Right lobe of liver (tissue), 4 donors: ENCODE measurements around the gene OLFM2.

ENCODE experiments used
- CTCF ChIP-seq, 4 donors: fragments of 200-600 bp in 3 of 4; fragments of 450-650 bp in 1 of 4; IDR thresholded peaks; one replicate each; pipeline versions ENCODE4 v1.5.1 to v1.8.0; 2016 to 2022; ENCODE audit warnings: antibody characterized with exemption in 4 of 4, mild to moderate bottlenecking in 2 of 4
- POLR2A ChIP-seq: fragments of 450-650 bp; IDR thresholded peaks from one replicate; pipeline ENCODE4 v1.6.1; 2017; ENCODE audit warnings: antibody characterized with exemption, mild to moderate bottlenecking
- donor health status: DM: no; HTN: no; CAD: no.
- donor health status: DM: no; HTN: no; CAD: no.
- donor health status: DM: no; HTN: yes; CAD: no.

- TF ChIP-seq CTCF (IDR thresholded peaks at IDR 0.05): no peak
- TF ChIP-seq POLR2A: no peak
Observed at GRCh38 chr19:9883231-9883758, 53.0 kb downstream of the OLFM2 start.
